G401 (cell line): ENCODE results near the gene ANKRD33B. TPM values are rescaled to one million over a fixed set of nuclear protein-coding genes. Genes with fewer than 3 reads are reported as not detected.
"Not testable (repeated sequence)": the region's sequence is repeated elsewhere in the genome, so short reads cannot be mapped to it uniquely, and the experiment has no call there.

Experiments
- DNase-seq: peaks from one replicate; pipeline ENCODE4 v3.0.0-alpha.2; 2015; ENCODE audit warnings: low spot score
- in situ Hi-C: cut with HindIII; loops from 2 replicates; pipeline ENCODE4 v1.10.0; 2016; ENCODE audit warnings: low sequenced_read_pairs, mixed read lengths
- total RNA-seq: library from RNA; depleted of rRNA; stranded (reverse); fragments of >200 nt; shearing (Covaris generic); gene quantifications from 2 replicates; pipeline ENCODE4 v1.2.3, GENCODE V29; 2014

The ANKRD33B gene
- total RNA-seq, 1 experiment from 2014 or later: 7.4 TPM

GRCh38 chr5:10536511-10536910 is 27.4 kb upstream of the ANKRD33B start:
- in situ Hi-C loops: no loop called here
- DNase-seq: no peak

- in situ Hi-C loops: no loop called here
- DNase-seq: peak; percentile 49
Measured at GRCh38 chr5:10536931-10537579, 26.8 kb upstream of the ANKRD33B start.

GRCh38 chr5:10537624-10538023 is 26.2 kb upstream of the ANKRD33B start:
- in situ Hi-C loops: no loop called here
- DNase-seq: no peak

GRCh38 chr5:10538103-10538788 is 25.6 kb upstream of the ANKRD33B start:
- in situ Hi-C loops: no loop called here
- DNase-seq: peak; percentile 25

- no peak for DNase-seq
- in situ Hi-C loops: no loop called here
Measured at GRCh38 chr5:10538789-10539686, 24.8 kb upstream of the ANKRD33B start.

GRCh38 chr5:10539687-10539998 is 24.2 kb upstream of the ANKRD33B start:
- in situ Hi-C loops: no loop called here
- no peak for DNase-seq

- no peak for DNase-seq
- in situ Hi-C loops: no loop called here
Measured at GRCh38 chr5:10540036-10540544, 23.8 kb upstream of the ANKRD33B start.

GRCh38 chr5:10540951-10541646 is 22.8 kb upstream of the ANKRD33B start:
- no peak for DNase-seq
- in situ Hi-C loops: no loop called here

- in situ Hi-C loops: no loop called here
- DNase-seq: no peak
Measured at GRCh38 chr5:10542055-10542550, 21.8 kb upstream of the ANKRD33B start.

- no peak for DNase-seq
- in situ Hi-C loops: no loop called here
Measured at GRCh38 chr5:10543585-10544040, 20.3 kb upstream of the ANKRD33B start.

GRCh38 chr5:10545084-10545483 is 18.8 kb upstream of the ANKRD33B start:
- in situ Hi-C loops: no loop called here
- DNase-seq: no peak

GRCh38 chr5:10546186-10546585 is 17.7 kb upstream of the ANKRD33B start:
- no peak for DNase-seq
- in situ Hi-C loops: no loop called here

- no peak for DNase-seq
- in situ Hi-C loops: no loop called here
Measured at GRCh38 chr5:10548418-10549122, 15.3 kb upstream of the ANKRD33B start.

GRCh38 chr5:10549123-10549514 is 14.8 kb upstream of the ANKRD33B start:
- in situ Hi-C loops, DNase-seq: not testable (repeated sequence)

- DNase-seq: no peak
- in situ Hi-C loops: loop anchor here (5.0 kb wide), 1 partner anchor 77 kb away; no protein-coding TSS in a partner anchor
Measured at GRCh38 chr5:10550222-10550995, 13.5 kb upstream of the ANKRD33B start.

GRCh38 chr5:10551782-10552138 is 12.1 kb upstream of the ANKRD33B start:
- in situ Hi-C loops: loop anchor here (5.0 kb wide), 1 partner anchor 76 kb away; no protein-coding TSS in a partner anchor

GRCh38 chr5:10552183-10553143 is 11.4 kb upstream of the ANKRD33B start:
- no peak for DNase-seq
- in situ Hi-C loops: loop anchor here (5.0 kb wide), 1 partner anchor 75 kb away; no protein-coding TSS in a partner anchor

More at GRCh38 chr5:10551782-10552138, 12.1 kb upstream of the ANKRD33B start:
- no peak for DNase-seq
